Activated CD8-positive, alpha-beta memory T cell treated with anti-CD3 and anti-CD28 coated beads for 4 hours (primary cell): ENCODE measurements around the gene SDC4.

Experiments used
- DNase-seq, 2 donors: peaks; one replicate each; pipeline ENCODE4 v3.0.0-alpha.2; 2020; ENCODE audit warnings: low read depth in 2 of 2

SDC4 gene

GRCh38 chr20:45347936-45348778 is at the start of gene SDC4:
Gene SDC4, minus strand, starts transcription at chr20:45348424. Its CDS starts 40 bp downstream, at chr20:45348384.
- DNase-seq = peak; percentile 37 to 41

GRCh38 chr20:45395114-45395415 is 46.8 kb upstream of the SDC4 start:
- DNase-seq = no peak

GRCh38 chr20:45394221-45395113 is 46.2 kb upstream of the SDC4 start:
- DNase-seq = no peak

GRCh38 chr20:45392733-45393132 is 44.5 kb upstream of the SDC4 start:
- no peak for DNase-seq

- no peak for DNase-seq
Observed at GRCh38 chr20:45391559-45391958, 43.3 kb upstream of the SDC4 start.

- no peak for DNase-seq
Observed at GRCh38 chr20:45390931-45391330, 42.7 kb upstream of the SDC4 start.

- DNase-seq = no peak
Observed at GRCh38 chr20:45387274-45387673, 39.0 kb upstream of the SDC4 start.

- no peak for DNase-seq
Observed at GRCh38 chr20:45378191-45378590, 30.0 kb upstream of the SDC4 start, which contains the start of gene TP53TG5. Gene TP53TG5, minus strand, starts transcription at chr20:45378325. Its CDS starts 89 bp downstream, at chr20:45378236.

- DNase-seq = no peak
Observed at GRCh38 chr20:45377269-45377668, 29.0 kb upstream of the SDC4 start.

- no peak for DNase-seq
Observed at GRCh38 chr20:45374966-45375365, 26.7 kb upstream of the SDC4 start.

GRCh38 chr20:45374101-45374467 is 25.9 kb upstream of the SDC4 start:
- DNase-seq = no peak

GRCh38 chr20:45373353-45374100 is 25.3 kb upstream of the SDC4 start:
- DNase-seq = peak; percentile 77 to 82

GRCh38 chr20:45372646-45373352 is 24.6 kb upstream of the SDC4 start:
- DNase-seq = no peak

- no peak for DNase-seq
Observed at GRCh38 chr20:45372241-45372640, 24.0 kb upstream of the SDC4 start.

GRCh38 chr20:45370571-45371160 is 22.4 kb upstream of the SDC4 start:
- DNase-seq = no peak

- no peak for DNase-seq
Observed at GRCh38 chr20:45368221-45368980, 20.2 kb upstream of the SDC4 start.

GRCh38 chr20:45367126-45367525 is 18.9 kb upstream of the SDC4 start:
- DNase-seq = no peak

- DNase-seq = no peak
Observed at GRCh38 chr20:45366631-45367030, 18.4 kb upstream of the SDC4 start.

- DNase-seq = no peak
Observed at GRCh38 chr20:45366192-45366591, 18.0 kb upstream of the SDC4 start.

GRCh38 chr20:45365444-45365970 is 17.3 kb upstream of the SDC4 start:
- no peak for DNase-seq
